Dendritic cell treated with granulocyte-macrophage colony-stimulating factor and Interleukin-4, amounts not matched to agents 40 ng/mL and 50 ng/mL, for 4 days (primary cell): ENCODE data around the gene VAMP3.
A peak's percentile ranks its signal among the peaks of the same experiment; 100 is the strongest.

Source experiments
- H3K27ac Mint-ChIP-seq: one replicate; pipeline ENCODE4 v1.8.0; 2022; ENCODE audit warnings: mild to moderate bottlenecking, mixed read lengths
- H3K27me3 Mint-ChIP-seq: one replicate; pipeline ENCODE4 v1.8.0; 2022; ENCODE audit warnings: mild to moderate bottlenecking, mixed read lengths
- H3K36me3 Mint-ChIP-seq: one replicate; pipeline ENCODE4 v1.8.0; 2022; ENCODE audit warnings: low read depth, mixed read lengths
- H3K4me1 Mint-ChIP-seq: one replicate; pipeline ENCODE4 v1.8.0; 2022; ENCODE audit warnings: low read depth, mixed read lengths
- H3K4me3 Mint-ChIP-seq: one replicate; pipeline ENCODE4 v1.8.0; 2022; ENCODE audit warnings: mild to moderate bottlenecking, moderate library complexity, mixed read lengths
- H3K9me3 Mint-ChIP-seq: one replicate; pipeline ENCODE4 v1.8.0; 2022; ENCODE audit warnings: mixed read lengths
- intact Hi-C: fragments of 100-400 bp; cut with micrococcal nuclease; formaldehyde crosslinking; loops from one replicate; pipeline ENCODE4 v1.15.0; 2022

The VAMP3 gene

DNA sequence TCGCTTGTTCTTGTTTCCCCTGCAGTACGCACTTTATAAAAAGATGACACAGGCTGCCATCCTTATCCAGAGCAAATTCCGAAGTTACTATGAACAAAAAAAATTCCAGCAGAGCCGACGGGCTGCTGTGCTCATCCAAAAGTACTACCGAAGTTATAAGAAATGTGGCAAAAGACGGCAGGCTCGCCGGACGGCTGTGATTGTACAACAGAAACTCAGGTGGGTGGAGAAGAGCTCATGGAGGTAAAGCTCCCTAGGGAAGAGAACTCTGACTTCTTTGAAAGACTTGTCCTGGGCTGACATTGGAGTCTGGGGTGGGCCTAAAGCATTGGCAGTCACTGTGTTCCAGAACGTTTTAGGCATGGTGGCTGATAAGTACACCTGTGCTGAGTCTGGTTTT lies 19.9 kb upstream of the VAMP3 start:
- Mint-ChIP-seq H3K36me3 (no peaks in the 10 kb centered on the region), H3K4me1 (peaks cover 15% of the 10 kb centered on the region), H3K9me3 (no peaks in the 10 kb centered on the region), H3K4me3 (no peak overlapping the region), H3K27ac (no peak overlapping the region), H3K27me3 (no peaks in the 10 kb centered on the region)
- intact Hi-C loops = loop anchor here (10.0 kb wide), 1 partner anchor 104 kb away; the partner anchor contains the start of gene UTS2

DNA sequence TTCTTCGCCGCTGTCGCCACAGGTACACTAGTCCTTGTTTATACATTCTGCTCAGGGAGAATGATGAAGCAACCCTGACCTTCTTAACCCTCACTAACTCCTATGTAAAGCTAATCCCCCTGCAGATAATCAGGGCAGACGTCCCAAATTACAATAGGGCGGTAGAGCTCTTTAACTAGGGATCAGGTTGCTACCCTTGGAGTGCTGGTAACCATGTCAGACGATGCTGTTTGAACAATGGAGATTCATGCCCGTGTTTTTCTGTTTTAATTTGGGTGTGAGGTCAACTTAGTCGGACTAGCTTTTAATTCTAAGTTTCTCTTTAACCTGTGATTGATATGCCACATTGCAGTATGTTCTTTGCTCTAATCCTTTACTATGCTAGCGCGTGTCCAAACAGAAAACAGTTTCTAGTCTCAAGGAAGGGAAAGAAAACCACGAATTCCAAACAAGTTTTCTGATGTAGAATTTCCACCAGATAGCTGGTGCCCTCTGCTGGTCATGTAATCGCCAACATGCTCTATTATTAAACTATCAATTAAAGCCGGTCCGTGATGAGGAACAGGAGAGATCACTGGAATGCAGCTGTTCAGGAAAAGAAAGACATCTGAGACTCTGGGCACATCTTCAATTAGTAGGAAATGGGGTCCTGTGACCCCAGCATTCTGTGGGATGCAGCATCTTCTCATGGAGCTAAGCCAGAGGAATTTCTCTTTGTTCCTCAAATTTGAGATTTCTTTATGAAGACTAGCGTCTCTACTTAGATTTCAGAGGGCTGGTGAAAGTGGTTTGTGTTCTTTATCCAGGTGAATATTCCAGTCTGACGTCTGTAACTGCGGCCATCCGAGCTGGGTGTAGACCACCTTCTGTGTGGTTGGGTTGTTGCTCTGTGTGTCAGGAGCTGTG lies 18.3 kb upstream of the VAMP3 start:
- Mint-ChIP-seq H3K4me3 (peak overlapping the region; percentile 46), H3K9me3 (no peaks in the 10 kb centered on the region), H3K27me3 (no peaks in the 10 kb centered on the region), H3K27ac (no peak overlapping the region), H3K36me3 (no peaks in the 10 kb centered on the region), H3K4me1 (peaks cover 15% of the 10 kb centered on the region)
- intact Hi-C loops = loop anchor here (1.0 to 10.0 kb wide), 2 partner anchors 85 to 102 kb away; partner anchors contain the start of gene UTS2

DNA sequence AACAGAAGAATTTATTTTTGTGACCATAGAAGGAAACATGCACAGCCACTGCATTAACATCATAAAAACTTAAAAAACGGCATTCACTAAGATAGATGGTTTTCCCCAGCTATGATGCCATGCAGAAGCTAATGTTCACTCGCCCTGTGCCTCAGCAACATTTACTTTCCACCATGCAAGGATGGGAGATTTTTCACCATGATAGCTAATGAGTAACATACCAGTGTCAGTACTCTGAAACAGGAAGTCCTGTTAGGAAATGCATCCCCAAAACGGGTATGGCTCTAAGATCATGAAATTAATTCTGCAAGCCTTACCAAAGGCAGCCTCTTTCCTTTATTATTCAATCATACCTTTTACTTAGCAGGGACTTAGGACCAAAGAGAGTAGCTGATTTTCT lies 17.5 kb upstream of the VAMP3 start:
- intact Hi-C loops = loop anchor here (10.0 kb wide), 1 partner anchor 101 kb away; the partner anchor contains the start of gene UTS2
- Mint-ChIP-seq H3K36me3 (no peaks in the 10 kb centered on the region), H3K27me3 (no peaks in the 10 kb centered on the region), H3K9me3 (no peaks in the 10 kb centered on the region), H3K27ac (no peak overlapping the region), H3K4me1 (peaks cover 15% of the 10 kb centered on the region), H3K4me3 (no peak overlapping the region)

DNA sequence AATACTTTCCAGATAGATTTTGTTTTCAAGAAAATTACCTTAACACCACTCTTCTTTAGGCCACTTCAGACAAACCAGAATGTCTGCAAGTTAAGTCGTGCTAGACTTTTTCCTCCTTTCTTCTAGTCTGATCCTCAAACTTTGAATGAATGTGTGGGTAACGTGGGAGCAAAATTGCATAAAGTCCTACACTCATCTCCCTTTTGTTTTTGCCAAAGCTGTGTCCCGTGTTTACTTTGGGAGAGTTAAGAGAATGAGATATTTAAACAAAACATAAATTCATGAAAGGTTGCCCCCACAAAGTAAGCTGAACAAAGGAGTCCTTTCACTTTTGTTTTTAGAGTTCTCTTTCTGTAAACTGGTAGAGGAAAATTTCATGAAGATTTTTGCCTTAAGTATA lies 16.9 kb upstream of the VAMP3 start:
- Mint-ChIP-seq H3K27me3 (no peaks in the 10 kb centered on the region), H3K36me3 (no peaks in the 10 kb centered on the region), H3K4me3 (no peak overlapping the region), H3K9me3 (no peaks in the 10 kb centered on the region), H3K27ac (no peak overlapping the region), H3K4me1 (peaks cover 15% of the 10 kb centered on the region)
- intact Hi-C loops = loop anchor here (10.0 kb wide), 1 partner anchor 101 kb away; the partner anchor contains the start of gene UTS2

DNA sequence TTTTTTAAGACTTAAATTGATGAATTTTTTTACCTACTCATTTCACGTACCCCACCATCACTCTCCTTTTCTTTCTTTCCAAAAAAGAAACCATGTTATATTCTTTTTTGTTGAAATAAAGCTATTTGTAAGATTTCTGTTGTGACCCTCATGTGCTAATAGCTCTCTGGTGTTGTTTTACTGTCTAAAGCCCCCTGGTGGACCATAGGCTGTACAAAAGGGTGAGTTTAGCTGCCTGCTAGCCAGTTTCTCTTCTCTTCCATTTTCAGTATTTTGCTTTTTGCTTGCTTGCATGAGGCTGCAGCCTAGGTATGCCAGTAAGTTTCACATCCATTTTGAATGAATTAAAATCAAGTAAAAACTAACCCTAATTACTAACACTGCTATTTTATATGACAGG lies 15.6 kb upstream of the VAMP3 start:
- Mint-ChIP-seq H3K4me1 (peaks cover 15% of the 10 kb centered on the region), H3K9me3 (no peaks in the 10 kb centered on the region), H3K4me3 (no peak overlapping the region), H3K36me3 (no peaks in the 10 kb centered on the region), H3K27ac (no peak overlapping the region), H3K27me3 (no peaks in the 10 kb centered on the region)
- intact Hi-C loops = loop anchor here (10.0 kb wide), 1 partner anchor 99 kb away; the partner anchor contains the start of gene UTS2

DNA sequence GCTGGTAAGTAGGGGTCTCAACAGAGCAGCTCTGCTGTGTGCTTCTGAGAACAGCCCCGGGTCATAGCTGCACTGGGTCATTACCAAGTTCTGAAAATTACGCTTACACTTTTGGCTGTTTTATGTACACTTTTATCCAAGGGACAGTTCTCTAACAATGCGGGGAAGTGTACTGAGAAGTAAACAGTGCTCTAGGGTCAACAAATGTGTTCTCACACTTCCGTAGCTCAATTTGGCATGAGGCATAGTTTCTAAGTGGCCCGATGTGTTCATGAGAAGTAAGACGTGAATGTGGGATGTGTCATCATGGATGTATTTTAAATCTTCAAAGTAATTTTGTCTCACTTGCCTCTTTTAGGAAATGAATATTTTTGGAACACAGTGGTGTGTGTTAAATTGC lies 10.9 kb upstream of the VAMP3 start:
- Mint-ChIP-seq H3K36me3 (no peaks in the 10 kb centered on the region), H3K27ac (no peak overlapping the region), H3K9me3 (no peaks in the 10 kb centered on the region), H3K27me3 (no peaks in the 10 kb centered on the region), H3K4me3 (no peak overlapping the region), H3K4me1 (no peaks in the 10 kb centered on the region)
- intact Hi-C loops = no loop called here

DNA sequence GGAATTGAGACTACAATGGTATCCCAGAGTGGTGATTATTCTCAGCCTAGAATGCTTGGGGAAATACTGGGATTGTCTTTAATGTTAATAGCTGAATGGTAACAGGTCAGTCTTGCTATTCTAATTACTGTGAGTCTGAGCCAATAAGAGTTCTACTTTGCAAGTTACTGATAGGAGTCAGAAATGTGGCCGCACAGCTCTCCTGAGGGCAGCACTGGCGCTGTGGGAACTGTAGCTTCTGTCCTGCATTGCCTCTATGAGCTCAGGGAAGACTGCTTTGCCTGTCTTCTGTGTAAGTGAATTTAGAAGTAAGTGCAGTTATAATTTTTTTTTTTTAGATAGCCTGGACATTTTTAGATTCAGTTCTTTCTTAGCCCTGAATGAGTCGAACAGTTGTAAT lies 10.0 kb upstream of the VAMP3 start:
- H3K27me3 Mint-ChIP-seq = no peaks in the 10 kb centered on the region
- H3K4me1 Mint-ChIP-seq = peaks cover 2% of the 10 kb centered on the region
- H3K4me3 Mint-ChIP-seq = no peak overlapping the region
- no peak overlapping the region for H3K27ac Mint-ChIP-seq
- no peaks in the 10 kb centered on the region for H3K36me3 Mint-ChIP-seq
- intact Hi-C loops = no loop called here
- H3K9me3 Mint-ChIP-seq = no peaks in the 10 kb centered on the region

DNA sequence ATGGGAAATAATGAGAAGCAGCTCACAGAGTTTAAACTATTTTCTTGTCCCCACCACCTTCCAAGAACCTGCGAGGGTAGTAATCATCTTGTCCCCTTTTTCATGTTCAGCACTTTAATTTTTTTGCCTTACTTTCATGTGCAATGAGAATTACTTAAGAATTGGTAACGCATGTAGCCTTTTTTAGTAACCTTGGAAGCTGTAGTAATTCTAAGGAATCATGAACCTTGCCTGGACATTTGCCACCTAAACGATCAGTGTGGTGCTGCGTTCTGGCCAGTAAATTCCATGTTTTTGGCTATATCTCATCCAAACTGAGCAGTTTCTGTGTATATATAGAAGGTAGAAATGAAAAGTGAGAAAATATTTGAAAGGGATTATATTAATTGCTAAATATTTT lies 3.9 kb upstream of the VAMP3 start:
- no peak overlapping the region for H3K4me3 Mint-ChIP-seq
- peaks cover 24% of the 10 kb centered on the region for H3K36me3 Mint-ChIP-seq
- H3K4me1 Mint-ChIP-seq = peaks cover 27% of the 10 kb centered on the region
- intact Hi-C loops = no loop called here
- H3K27me3 Mint-ChIP-seq = no peaks in the 10 kb centered on the region
- H3K27ac Mint-ChIP-seq = peak overlapping the region; percentile 84
- peaks cover 8% of the 10 kb centered on the region for H3K9me3 Mint-ChIP-seq

DNA sequence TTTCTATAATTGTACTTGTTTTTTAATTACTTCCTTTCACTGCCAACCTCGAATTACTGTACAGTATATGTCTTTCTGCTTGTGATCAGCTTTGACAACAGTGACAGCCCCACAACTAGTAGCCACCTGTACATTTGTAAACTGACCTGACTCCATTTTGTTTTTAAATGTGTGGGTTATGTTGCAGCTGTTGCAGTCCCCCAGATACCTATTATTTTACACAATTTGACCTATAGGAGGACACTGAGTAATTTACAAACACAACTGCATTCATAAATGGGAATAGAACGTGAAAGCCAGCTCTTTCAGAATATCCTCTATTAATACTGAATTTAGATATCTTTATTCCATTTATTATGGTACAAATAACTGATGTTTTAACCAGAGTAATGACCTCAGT lies 2.5 kb upstream of the VAMP3 start:
- no peak overlapping the region for H3K27ac Mint-ChIP-seq
- peaks cover 38% of the 10 kb centered on the region for H3K36me3 Mint-ChIP-seq
- H3K4me3 Mint-ChIP-seq = no peak overlapping the region
- peaks cover 41% of the 10 kb centered on the region for H3K4me1 Mint-ChIP-seq
- no peaks in the 10 kb centered on the region for H3K27me3 Mint-ChIP-seq
- peaks cover 8% of the 10 kb centered on the region for H3K9me3 Mint-ChIP-seq
- intact Hi-C loops = no loop called here

DNA sequence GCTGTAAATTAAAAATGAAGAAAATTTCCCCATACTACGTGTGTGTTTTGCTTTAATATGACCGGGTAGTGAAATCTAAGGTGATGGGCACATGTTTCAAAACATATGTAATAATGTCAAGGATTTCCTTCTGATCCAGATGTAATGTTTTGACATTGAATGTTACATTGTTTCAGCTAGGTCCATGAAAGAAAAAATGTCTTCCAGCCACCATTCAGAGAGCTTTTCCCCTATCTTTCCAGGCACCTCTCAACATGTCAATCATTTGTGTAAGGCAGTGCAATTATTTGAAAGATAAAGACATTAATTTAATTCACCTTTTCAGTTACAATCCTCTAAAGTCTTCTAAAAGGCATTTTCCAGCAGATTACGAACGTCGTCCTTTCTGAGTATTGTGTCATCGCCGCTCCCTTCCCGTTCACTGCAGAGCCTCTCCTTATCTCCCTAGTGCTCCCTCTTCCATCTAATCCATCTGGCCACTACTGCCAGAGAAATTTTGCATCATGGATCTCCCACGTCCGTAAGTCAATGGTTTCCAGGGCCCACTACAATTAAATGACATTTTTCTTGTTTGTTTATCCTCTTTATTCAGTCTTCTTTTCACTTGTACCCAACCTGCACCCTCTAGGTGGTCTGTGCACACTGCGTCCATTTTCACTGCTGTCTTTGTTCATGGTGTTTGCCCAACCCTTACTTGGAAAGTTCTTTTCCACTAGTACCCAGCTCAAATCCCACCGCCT lies 1.3 kb upstream of the VAMP3 start:
- Mint-ChIP-seq H3K36me3 (peaks cover 51% of the 10 kb centered on the region), H3K27ac (peak overlapping the region; percentile 99), H3K9me3 (peaks cover 8% of the 10 kb centered on the region), H3K4me3 (peak overlapping the region; percentile 94), H3K4me1 (peaks cover 51% of the 10 kb centered on the region), H3K27me3 (no peaks in the 10 kb centered on the region)
- intact Hi-C loops = loop anchor here (2.0 kb wide), 1 partner anchor 65 kb away; no protein-coding TSS in a partner anchor

DNA sequence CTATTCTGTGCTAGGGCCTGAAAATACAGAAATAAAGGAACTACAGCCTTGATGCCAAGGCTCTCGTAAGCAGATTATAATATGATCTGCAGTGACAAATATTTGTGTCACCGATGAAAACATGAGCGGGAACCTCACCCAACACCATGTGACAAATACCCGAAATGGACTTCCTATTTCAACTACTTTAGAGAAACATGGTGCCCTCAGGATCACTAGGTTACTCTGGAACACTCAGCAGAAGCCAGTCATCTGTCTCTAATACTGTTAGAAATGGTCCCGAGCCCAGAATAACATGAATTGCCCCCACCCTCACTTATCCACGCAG lies 463 bp upstream of the VAMP3 start:
- H3K36me3 Mint-ChIP-seq = peaks cover 58% of the 10 kb centered on the region
- peaks cover 54% of the 10 kb centered on the region for H3K4me1 Mint-ChIP-seq
- peaks cover 8% of the 10 kb centered on the region for H3K9me3 Mint-ChIP-seq
- peak overlapping the region; percentile 94 for H3K4me3 Mint-ChIP-seq
- intact Hi-C loops = loop anchor here (2.0 kb wide), 1 partner anchor 66 kb away; no protein-coding TSS in a partner anchor
- H3K27ac Mint-ChIP-seq = peak overlapping the region; percentile 99
- no peaks in the 10 kb centered on the region for H3K27me3 Mint-ChIP-seq

DNA sequence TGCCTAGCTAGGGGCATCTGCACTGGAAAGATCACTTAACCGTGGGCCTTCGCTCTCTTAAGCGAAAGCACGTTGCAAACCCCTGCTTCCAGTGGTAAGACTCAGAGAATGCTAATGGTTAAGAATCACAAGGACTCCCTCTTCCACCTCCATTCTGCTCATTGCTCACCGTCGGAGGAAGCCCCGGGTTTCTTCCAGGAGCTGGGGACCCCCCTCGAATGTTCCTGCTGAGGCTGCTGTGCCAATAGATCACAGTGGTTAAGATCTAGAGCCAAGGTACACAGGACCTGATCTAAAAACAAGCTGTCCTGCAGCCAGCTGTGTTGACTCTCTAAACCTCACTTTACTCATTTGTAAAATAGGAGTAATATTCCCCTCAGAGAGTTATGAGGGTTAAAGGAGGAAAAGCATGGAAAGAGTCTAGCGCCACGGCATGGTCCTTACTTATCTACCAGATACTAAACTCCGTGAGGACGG lies 765 bp downstream of the VAMP3 start:
- H3K4me3 Mint-ChIP-seq = peak overlapping the region; percentile 94
- H3K4me1 Mint-ChIP-seq = peaks cover 47% of the 10 kb centered on the region
- peak overlapping the region; percentile 99 for H3K27ac Mint-ChIP-seq
- no peaks in the 10 kb centered on the region for H3K27me3 Mint-ChIP-seq
- H3K9me3 Mint-ChIP-seq = peaks cover 8% of the 10 kb centered on the region
- intact Hi-C loops = loop anchor here (1.0 to 2.0 kb wide), 2 partner anchors 11 to 67 kb away; no protein-coding TSS in a partner anchor
- peaks cover 71% of the 10 kb centered on the region for H3K36me3 Mint-ChIP-seq

DNA sequence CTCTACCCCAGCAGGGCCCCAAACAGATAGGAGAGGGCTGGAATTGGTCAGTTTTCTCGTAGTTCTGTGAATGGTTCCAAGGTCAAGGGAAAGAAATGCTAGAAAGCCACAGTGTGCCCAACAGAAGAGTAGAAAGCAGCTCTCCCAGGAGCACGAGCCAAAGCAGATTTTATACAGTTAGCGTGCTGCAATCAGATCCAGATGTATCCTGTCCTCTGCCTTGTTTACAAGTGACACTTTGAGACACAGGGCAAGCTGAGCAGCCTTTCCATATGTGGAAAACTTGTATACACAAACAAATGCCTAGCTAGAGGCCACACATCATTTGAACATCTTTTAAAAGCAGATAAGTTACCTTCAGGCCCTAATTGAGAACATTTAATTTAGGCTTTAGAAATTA lies 6.5 kb downstream of the VAMP3 start:
- H3K36me3 Mint-ChIP-seq = peaks cover 96% of the 10 kb centered on the region
- no peak overlapping the region for H3K4me3 Mint-ChIP-seq
- H3K27me3 Mint-ChIP-seq = no peaks in the 10 kb centered on the region
- H3K27ac Mint-ChIP-seq = no peak overlapping the region
- no peaks in the 10 kb centered on the region for H3K9me3 Mint-ChIP-seq
- intact Hi-C loops = no loop called here
- peaks cover 51% of the 10 kb centered on the region for H3K4me1 Mint-ChIP-seq

DNA sequence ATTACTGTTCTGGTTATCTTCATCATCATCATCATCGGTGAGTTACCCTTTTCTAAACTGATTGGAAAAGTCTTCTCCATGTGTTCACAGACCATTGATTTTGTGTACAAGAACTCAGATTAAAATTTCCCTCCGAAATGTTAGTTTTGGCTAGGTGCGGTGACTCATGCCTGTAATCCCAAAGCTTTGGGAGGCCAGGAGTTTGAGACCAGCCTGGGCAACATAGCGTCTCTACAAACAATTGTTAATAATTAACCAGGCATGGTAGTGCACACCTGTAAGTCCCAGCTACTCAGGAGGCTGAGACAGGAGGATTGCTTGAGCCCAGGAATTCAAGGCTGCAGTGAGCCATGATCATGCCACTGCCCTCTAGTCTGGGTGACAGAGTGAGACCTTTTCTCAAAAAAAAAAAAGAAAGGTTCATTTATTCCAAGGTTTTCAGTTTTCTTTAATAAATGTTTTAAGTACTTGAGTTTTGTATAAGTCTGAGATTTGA lies 7.1 kb downstream of the VAMP3 start:
- intact Hi-C loops = no loop called here
- no peak overlapping the region for H3K27ac Mint-ChIP-seq
- H3K36me3 Mint-ChIP-seq = peaks cover 91% of the 10 kb centered on the region
- H3K4me3 Mint-ChIP-seq = no peak overlapping the region
- no peaks in the 10 kb centered on the region for H3K9me3 Mint-ChIP-seq
- H3K27me3 Mint-ChIP-seq = no peaks in the 10 kb centered on the region
- H3K4me1 Mint-ChIP-seq = peaks cover 51% of the 10 kb centered on the region
